Ovary (tissue), 3 donors: ENCODE measurements around the gene RBM47.

Source experiments
- CTCF ChIP-seq, 3 donors: fragments of 450-650 bp in 2 of 3; fragments of 200-600 bp in 1 of 3; IDR thresholded peaks; one replicate each; pipeline versions ENCODE4 v1.5.1 to v1.8.0; 2016 to 2022; ENCODE audit warnings: antibody characterized with exemption in 3 of 3, mild to moderate bottlenecking in 1 of 3
- EP300 ChIP-seq: sonication (generic); formaldehyde crosslinking; IDR thresholded peaks from one replicate; pipeline ENCODE4 v1.6.1; 2017; ENCODE audit warnings: antibody characterized with exemption
- POLR2A ChIP-seq: fragments of 450-650 bp; IDR thresholded peaks from one replicate; pipeline ENCODE4 v1.6.1; 2017; ENCODE audit warnings: antibody characterized with exemption, mild to moderate bottlenecking, moderate library complexity
- donor health status: DM: no; HTN: no; CAD: no.

GRCh38 chr4:40475609-40476008 lies 154.1 kb downstream of the RBM47 start:
- TF ChIP-seq CTCF (IDR thresholded peaks at IDR 0.05) (no peak), POLR2A (no peak), EP300 (no peak)
